H1 (cell line): ENCODE data around the gene PPP1R2B. TPM values are rescaled to one million over a fixed set of nuclear protein-coding genes. Genes with fewer than 3 reads are reported as not detected.

Experiments
- GABPA ChIP-seq: IDR thresholded peaks from 2 replicates; pipeline ENCODE4 v1.6.1; 2011; ENCODE audit warnings: mild to moderate bottlenecking, low read length, moderate library complexity, borderline replicate concordance; ENCODE audit not compliant: insufficient read depth
- polyA plus RNA-seq, 7 experiments: library from polyadenylated mRNA; depleted of rRNA in 3 of 7; stranded (reverse) in 5 of 7; unstranded in 2 of 7; fragments of >200 nt in 5 of 7; fragments of 200-250 nt in 2 of 7; gene quantifications; 1 replicate in 5 of 7; 2 replicates in 1 of 7; 4 replicates in 1 of 7; pipeline versions ENCODE4 v1.2.1 to v1.2.3, GENCODE V29; 2011 to 2013; ENCODE audit warnings: missing spikeins in 2 of 7, mixed read lengths in 2 of 7
- total RNA-seq: library from RNA; stranded (reverse); fragmentation: NEBNext Ultra II Directional; extraction: Animal tissue kit (Norgen Biotek cat#: 25700); gene quantifications from 2 replicates; pipeline ENCODE4 v1.2.1, GENCODE V29; 2021

Gene PPP1R2B
- total and polyA plus RNA-seq, 2 of the 8 experiments (the other 6 are each of a cell fraction or from before 2014, with no cell fraction given): not detected

DNA sequence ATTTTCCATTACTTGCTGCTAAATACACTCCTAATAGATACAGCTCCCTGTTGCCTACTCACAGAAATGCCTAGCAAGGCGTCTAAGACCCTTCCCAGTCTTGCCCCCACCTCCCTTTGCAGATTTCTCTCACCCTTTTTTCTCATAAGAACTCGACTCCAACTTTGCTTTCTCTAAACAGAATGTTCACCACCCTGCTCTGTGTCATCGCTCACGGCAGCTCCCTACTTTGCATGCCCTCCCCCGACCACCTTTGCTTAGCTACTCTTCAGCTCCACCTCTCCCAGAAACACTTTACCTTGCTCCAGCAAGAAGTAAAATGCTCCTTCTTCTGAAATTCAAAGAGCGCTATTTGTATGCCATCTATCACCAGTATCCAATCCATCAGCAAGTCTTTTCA, 15.2 kb upstream of the PPP1R2B start (continued):
- no peak for TF ChIP-seq GABPA
- TF ChIP-seq, all 59 proteins: peak for 0
